COR-L47 (cell line): ENCODE results near the gene MAGEA8.
"Not testable (repeated sequence)": the region's sequence is repeated elsewhere in the genome, so short reads cannot be mapped to it uniquely, and the experiment has no call there.

Experiments
- DNase-seq: peaks from one replicate; lab custom pipeline; 2025; lab: John Stamatoyannopoulos, UW

Gene MAGEA8

DNA sequence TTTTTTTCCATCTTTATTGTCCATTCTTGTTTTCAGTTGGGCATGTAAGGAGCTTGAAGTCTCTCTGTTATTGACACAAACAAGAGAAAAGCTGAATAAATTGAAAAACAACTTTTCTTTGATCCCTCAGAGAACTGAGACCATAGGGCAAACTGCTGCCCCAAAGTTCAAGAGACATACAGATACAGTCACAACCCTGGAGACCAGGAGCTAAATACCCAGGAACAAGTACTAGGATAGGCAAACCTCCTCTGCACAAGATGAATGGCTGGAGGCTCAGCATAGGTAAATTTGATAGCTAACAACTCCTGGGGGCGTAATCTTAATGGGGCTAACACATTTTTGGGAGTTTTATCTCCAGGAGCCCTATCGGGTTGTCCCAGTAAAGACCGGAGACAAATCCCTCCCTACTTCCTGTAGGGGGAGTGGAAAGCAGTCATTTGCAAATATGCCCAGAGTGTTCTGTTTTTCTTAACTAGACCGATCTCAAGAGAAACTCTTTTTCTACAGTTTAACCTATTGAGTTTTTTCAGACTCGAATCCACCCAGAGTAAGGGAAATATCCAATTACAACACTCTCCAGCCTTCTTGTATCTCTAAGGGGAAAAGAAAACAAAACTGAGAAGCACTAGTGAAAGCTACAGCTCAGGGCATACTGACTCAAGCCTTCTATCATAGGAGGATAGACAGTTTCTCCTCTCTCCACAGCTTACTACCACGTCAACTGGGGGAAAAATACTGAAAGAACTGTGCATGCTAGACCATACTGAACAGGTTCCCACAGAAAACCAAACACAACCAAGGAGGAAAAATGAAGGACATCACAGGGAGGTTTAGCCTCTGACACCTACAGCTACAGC, 23.1 kb downstream of the MAGEA8 start:
- no peak for DNase-seq

DNA sequence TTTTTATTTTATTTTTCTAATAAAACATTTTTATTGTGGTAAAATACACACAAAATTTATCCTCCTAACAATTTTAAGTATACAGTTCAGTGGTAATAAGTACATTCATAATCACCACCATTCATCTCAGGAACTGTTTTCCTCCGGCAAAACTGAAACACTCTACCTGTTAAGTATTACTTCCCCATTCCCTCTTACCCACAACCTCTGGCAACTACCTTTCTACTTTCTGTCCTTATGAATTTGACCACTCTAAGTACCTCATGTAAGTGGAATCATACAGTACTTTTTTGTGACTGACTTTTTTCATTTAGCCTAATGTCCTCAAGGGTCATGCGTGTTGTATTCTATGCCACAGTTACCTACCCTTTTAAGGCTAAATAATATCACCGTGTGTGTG, 27.3 kb downstream of the MAGEA8 start:
- no peak for DNase-seq

DNA sequence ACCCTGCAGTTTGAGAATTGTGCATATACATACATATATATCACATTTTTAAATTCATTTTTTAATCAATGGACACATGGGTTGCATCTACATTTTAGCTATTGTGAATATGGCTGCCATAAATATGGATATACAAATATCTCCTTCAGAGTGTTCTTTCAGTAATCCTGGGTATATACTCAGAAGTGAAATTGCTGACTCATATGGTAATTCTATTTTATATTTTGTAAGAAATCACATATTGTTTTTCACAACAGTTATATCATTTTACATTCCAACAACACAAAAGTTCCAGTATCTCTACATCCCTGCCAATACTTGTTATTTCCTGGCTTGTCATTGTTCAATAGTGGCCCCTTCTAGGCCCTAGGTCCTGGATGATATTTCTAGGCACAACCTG, 27.7 kb downstream of the MAGEA8 start:
- no peak for DNase-seq

DNA sequence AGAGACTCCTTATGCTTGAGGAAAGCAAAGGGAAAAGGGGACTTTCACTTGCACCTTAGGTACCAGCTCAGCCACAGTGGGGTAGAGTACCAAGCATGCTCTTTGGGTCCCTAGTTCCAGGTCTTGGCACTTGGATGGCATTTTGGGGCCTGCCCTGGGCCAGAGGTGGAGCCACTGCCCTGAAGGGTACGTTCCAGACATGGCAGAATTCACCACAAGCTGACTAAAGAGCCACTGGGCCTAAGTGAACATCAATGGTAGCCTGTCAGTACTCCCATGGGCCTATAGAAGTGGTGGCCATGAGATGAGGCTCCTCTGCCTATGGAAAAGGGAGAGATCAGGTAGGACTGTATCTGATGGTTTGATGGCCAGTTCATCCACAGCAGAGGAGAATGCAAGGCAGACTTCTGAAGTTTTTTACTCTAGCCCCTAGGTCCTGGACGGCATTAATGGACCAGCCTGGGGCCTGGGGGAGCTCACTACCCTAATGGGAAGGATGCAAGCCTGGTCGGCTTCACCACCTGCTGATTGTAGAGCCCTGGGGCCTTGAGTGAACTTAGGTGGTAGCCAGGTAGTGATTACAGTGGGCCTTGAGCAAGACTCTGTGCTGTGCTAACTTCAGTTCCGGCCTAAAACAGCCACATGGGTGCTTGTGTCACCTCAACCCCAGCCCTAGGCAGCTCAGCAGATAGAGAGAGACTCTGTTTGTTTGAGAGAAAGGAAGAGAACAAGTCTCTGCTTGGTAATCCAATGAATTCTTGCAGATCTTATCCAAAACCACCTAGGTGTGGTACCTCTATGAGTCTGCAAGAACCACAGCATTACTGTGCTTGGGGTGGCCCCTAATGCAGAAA, 28.6 kb downstream of the MAGEA8 start:
- no peak for DNase-seq

DNA sequence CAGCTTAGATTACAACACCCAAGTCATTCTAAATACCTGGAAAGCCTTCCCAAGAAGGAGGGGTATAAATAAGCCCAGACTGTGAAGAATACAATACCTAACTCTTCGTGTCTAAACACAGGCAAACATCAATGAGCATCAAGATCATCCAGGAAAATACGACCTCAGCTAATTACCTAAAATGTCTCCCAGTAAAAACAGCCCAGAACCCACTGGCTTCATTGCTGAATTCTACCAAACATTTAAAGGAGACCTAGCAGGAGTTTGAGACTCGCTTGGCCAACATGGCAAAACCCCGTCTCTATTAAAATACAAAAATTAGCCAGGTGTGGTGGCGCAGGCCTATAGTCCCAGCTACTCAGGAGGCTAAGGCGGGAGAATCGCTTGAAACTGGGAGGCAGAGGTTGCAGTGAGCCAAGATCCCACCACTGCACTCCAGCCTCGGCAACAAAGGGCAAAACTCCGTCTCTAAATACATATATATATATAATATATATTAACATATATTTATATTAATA, 29.3 kb downstream of the MAGEA8 start:
- DNase-seq = no peak

- no peak for DNase-seq
Observed at GRCh38 chrX:149916745-149917392, 35.9 kb downstream of the MAGEA8 start.

GRCh38 chrX:149923836-149924235, 42.9 kb downstream of the MAGEA8 start:
- DNase-seq = not testable (repeated sequence)

GRCh38 chrX:149924434-149924833, 43.5 kb downstream of the MAGEA8 start:
- not testable (repeated sequence) for DNase-seq

DNA sequence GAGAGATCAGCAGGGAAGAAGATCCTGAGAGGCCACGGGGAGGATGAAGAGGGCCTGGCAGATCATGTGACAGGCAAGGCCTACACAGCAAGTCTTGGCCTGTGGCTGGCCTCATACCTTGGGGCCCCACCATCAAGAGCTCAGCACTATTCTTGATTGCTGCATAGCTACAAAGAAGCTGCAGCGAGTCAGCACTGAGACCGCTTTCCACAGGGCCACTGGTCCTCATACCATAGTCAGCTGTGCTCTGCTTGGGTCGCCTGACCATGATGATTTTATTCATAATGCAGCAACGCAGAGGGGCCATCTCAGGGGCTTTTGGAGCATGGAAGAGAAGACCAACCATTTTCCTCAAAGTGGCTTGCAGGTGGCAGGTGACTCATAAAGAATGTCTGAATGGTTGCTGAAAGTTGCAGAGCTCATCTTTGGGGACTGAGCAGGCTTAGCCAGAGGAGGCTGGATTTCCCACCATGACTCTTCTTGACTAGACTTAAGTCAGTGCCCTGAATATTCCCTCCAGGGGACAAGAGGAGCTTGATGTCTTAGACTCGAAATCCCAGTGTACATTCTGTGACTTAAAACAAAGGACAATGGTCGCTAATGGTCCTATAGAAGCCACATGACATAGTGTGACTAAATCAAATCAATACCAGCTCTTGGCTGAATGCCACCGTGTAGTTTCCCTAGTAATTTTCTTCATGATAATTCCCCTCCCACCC, 46.4 kb downstream of the MAGEA8 start:
- DNase-seq = not testable (repeated sequence)

DNA sequence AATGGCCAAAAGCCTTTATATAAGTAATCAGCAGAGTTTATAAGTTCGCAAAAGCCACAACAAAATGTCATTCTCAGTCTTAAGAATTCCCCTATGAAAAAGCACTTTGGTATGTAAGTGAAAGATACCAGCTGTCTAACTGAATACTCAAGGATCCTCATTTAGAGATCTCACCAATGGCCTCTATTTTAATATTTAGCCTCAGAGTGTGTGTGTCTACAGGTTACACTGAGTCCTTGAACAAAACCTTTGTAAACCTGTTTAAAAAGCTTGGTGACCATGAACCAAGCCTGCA, 46.9 kb downstream of the MAGEA8 start:
- DNase-seq = not testable (repeated sequence)

GRCh38 chrX:149928635-149929034, 47.7 kb downstream of the MAGEA8 start:
- DNase-seq = not testable (repeated sequence)

- DNase-seq = not testable (repeated sequence)
Observed at GRCh38 chrX:149929400-149929799, 48.4 kb downstream of the MAGEA8 start, which contains the start of gene HSFX4. Gene HSFX4 (plus strand): TSS chrX:149929573. CDS start chrX:149929645, 72 bp downstream.

GRCh38 chrX:149931355-149931754, 50.4 kb downstream of the MAGEA8 start:
- not testable (repeated sequence) for DNase-seq

- DNase-seq = not testable (repeated sequence)
Observed at GRCh38 chrX:149932150-149932549, 51.2 kb downstream of the MAGEA8 start.

- not testable (repeated sequence) for DNase-seq
Observed at GRCh38 chrX:149932970-149933369, 52.0 kb downstream of the MAGEA8 start.

GRCh38 chrX:149933547-149933946, 52.6 kb downstream of the MAGEA8 start:
- DNase-seq = not testable (repeated sequence)
